NB4 (cell line): Measurements from ENCODE around the gene MAST4.

ENCODE experiments used
- CTCF ChIP-seq: IDR thresholded peaks from one replicate; pipeline ENCODE4 v1.5.1; 2012; ENCODE audit warnings: low read depth, low read length
- MAX ChIP-seq: IDR thresholded peaks from 2 replicates; pipeline ENCODE4 v1.6.1; 2011; ENCODE audit warnings: low read depth, low read length
- MYC ChIP-seq: IDR thresholded peaks from 2 replicates; pipeline ENCODE4 v1.6.1; 2011; ENCODE audit warnings: low read depth, low read length
- POLR2A ChIP-seq: IDR thresholded peaks from 2 replicates; pipeline ENCODE4 v1.6.1; 2011; ENCODE audit warnings: mild to moderate bottlenecking; ENCODE audit not compliant: insufficient read length; ENCODE audit errors: extremely low read depth

GRCh38 chr5:67163231-67163756, 567.1 kb downstream of the MAST4 start:
- no peak for TF ChIP-seq MAX
- no peak for TF ChIP-seq CTCF
- no peak for TF ChIP-seq POLR2A
- no peak for TF ChIP-seq MYC
